ENCODE results near the gene LEMD3. TPM values are rescaled to one million over a fixed set of nuclear protein-coding genes. Genes with fewer than 3 reads are reported as not detected.

The LEMD3 gene
- total RNA-seq, 1 donor from 2014 or later: 13.5 TPM

DNA sequence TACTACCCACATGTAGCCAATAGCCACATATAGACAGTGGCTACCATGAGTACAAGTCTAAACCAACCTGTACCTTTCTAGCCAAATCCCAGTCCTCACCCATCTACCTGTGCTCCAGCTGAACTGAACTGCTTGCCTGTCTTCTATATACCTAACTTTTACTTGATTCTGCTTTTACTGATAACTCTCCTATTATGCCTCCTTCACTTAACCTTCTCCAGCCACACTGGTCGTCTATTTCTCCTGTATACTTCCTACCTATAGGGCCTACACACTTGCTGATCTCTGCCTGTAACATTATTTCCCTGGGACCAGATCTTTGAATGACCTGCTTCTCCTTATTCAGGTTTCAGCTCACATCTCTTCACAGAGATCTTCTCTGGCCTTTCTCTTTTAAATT, 83.1 kb downstream of the LEMD3 start:
- TF ChIP-seq, protein P1, sequence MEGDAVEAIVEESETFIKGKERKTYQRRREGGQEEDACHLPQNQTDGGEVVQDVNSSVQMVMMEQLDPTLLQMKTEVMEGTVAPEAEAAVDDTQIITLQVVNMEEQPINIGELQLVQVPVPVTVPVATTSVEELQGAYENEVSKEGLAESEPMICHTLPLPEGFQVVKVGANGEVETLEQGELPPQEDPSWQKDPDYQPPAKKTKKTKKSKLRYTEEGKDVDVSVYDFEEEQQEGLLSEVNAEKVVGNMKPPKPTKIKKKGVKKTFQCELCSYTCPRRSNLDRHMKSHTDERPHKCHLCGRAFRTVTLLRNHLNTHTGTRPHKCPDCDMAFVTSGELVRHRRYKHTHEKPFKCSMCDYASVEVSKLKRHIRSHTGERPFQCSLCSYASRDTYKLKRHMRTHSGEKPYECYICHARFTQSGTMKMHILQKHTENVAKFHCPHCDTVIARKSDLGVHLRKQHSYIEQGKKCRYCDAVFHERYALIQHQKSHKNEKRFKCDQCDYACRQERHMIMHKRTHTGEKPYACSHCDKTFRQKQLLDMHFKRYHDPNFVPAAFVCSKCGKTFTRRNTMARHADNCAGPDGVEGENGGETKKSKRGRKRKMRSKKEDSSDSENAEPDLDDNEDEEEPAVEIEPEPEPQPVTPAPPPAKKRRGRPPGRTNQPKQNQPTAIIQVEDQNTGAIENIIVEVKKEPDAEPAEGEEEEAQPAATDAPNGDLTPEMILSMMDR (IDR thresholded peaks at IDR 0.05; ENCODE audit: borderline replicate concordance): no peak
- peaks cover 3% of the 10 kb centered on the region for H3K36me3 ChIP-seq
- no peaks in the 10 kb centered on the region for H3K4me1 ChIP-seq
- H3K9me3 ChIP-seq (replicated peaks): no peaks in the 10 kb centered on the region
- no peaks in the 10 kb centered on the region for H3K27me3 ChIP-seq (ENCODE audit: low read depth)
- intact Hi-C loops (cut with micrococcal nuclease): no loop called here
- H3K4me3 ChIP-seq: no peak overlapping the region
- no peak for DNase-seq
- H3K27ac ChIP-seq (replicated peaks): no peak overlapping the region

DNA sequence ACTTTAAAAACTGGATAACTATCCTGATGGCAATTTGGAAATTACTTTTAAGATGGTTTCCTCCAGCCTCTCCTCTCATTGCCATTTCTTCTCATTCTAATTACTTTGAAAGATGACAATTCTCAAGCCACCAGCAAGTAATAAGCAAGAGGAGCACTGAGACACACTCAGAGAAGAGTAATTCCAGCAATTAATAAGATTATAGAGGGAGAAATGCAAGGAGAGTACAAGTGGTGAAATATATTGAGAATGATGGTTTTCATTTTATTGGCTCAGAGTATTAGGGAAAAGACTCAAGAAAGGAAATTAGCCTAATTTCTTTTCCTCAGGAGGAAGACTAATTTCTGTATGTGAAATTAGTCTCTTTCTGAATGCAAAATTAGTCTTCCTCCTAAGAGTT, 88.6 kb downstream of the LEMD3 start:
- intact Hi-C loops (cut with micrococcal nuclease): no loop called here
- no peak overlapping the region for H3K4me3 ChIP-seq
- H3K36me3 ChIP-seq: no peaks in the 10 kb centered on the region
- H3K27ac ChIP-seq (replicated peaks): no peak overlapping the region
- no peaks in the 10 kb centered on the region for H3K4me1 ChIP-seq
- no peak for DNase-seq
- H3K27me3 ChIP-seq (ENCODE audit: low read depth): no peaks in the 10 kb centered on the region
- H3K9me3 ChIP-seq (replicated peaks): no peaks in the 10 kb centered on the region
- TF ChIP-seq, protein P1 (IDR thresholded peaks at IDR 0.05; ENCODE audit: borderline replicate concordance): no peak

DNA sequence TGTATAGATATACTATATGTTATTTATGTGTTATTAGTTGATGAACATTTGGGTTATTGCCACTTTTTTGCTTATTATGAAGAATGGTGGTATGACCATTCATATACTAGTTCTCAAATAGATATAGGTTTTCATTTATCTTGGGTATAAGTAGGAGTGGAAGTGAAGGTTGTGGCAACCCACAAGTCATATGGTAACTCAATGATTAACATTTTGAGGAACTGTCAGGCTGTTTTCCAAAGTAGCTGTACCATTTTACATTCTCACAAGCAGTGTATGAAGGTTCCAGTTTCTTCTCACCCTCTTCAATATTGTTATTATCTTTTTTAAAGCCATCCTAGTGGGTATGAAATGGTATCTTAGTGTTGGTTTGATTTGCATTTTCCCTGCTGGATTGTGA, 90.1 kb downstream of the LEMD3 start:
- H3K27me3 ChIP-seq (ENCODE audit: low read depth): no peaks in the 10 kb centered on the region
- H3K9me3 ChIP-seq (replicated peaks): no peaks in the 10 kb centered on the region
- no peak for DNase-seq
- H3K27ac ChIP-seq (replicated peaks): no peak overlapping the region
- H3K36me3 ChIP-seq: no peaks in the 10 kb centered on the region
- no peaks in the 10 kb centered on the region for H3K4me1 ChIP-seq
- TF ChIP-seq, protein P1 (IDR thresholded peaks at IDR 0.05; ENCODE audit: borderline replicate concordance): no peak
- intact Hi-C loops (cut with micrococcal nuclease): no loop called here
- no peak overlapping the region for H3K4me3 ChIP-seq

DNA sequence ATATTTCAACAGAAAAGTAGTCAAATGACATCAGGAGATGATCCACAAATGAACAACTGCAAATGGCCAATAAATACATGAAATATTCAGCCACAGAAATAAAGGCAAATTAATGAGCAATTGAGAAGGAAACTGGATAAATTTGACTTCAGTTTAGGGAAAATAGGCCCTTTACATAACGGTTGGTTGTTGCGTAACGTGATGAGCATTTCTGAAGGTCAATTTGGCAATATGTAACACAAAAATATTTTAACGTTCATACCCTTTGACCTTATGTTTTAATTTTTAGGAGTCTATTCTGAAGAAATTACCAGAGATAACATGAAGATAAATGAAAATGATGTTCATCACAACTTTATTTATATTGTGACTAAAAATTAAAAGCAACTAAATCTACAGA, 94.4 kb downstream of the LEMD3 start:
- DNase-seq: no peak
- intact Hi-C loops (cut with micrococcal nuclease): no loop called here

DNA sequence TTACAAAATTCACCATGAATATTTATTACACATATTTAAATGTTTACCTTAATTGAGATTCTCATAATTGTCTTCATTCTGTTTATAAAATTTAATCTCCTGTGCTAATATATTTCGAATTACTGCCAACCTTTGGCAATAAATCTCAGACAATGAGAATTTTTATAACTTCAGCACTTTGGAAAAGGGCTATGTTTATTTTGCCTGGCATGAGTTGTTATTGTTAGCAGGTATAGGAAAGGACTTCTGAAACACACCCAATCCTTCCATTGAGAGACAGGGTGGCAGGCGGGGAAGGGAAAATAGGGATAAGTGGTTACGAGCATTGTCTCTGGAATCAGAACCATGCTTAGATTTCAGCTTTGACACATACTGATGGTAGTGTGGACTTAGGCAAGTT, 97.0 kb downstream of the LEMD3 start:
- H3K27ac ChIP-seq (replicated peaks): no peak overlapping the region
- H3K9me3 ChIP-seq (replicated peaks): no peaks in the 10 kb centered on the region
- no peaks in the 10 kb centered on the region for H3K36me3 ChIP-seq
- TF ChIP-seq, protein P1 (IDR thresholded peaks at IDR 0.05; ENCODE audit: borderline replicate concordance): no peak
- H3K4me3 ChIP-seq: no peak overlapping the region
- intact Hi-C loops (cut with micrococcal nuclease): no loop called here
- H3K4me1 ChIP-seq: no peaks in the 10 kb centered on the region
- H3K27me3 ChIP-seq (ENCODE audit: low read depth): no peaks in the 10 kb centered on the region
- DNase-seq: no peak

More for the DNA sequence above, 94.4 kb downstream of the LEMD3 start:
- H3K4me1 ChIP-seq: no peaks in the 10 kb centered on the region
- no peaks in the 10 kb centered on the region for H3K27me3 ChIP-seq (ENCODE audit: low read depth)
- TF ChIP-seq, protein P1 (IDR thresholded peaks at IDR 0.05; ENCODE audit: borderline replicate concordance): no peak
- H3K27ac ChIP-seq (replicated peaks): no peak overlapping the region
- H3K9me3 ChIP-seq (replicated peaks): no peaks in the 10 kb centered on the region
- H3K36me3 ChIP-seq: no peaks in the 10 kb centered on the region
- no peak overlapping the region for H3K4me3 ChIP-seq

DNA sequence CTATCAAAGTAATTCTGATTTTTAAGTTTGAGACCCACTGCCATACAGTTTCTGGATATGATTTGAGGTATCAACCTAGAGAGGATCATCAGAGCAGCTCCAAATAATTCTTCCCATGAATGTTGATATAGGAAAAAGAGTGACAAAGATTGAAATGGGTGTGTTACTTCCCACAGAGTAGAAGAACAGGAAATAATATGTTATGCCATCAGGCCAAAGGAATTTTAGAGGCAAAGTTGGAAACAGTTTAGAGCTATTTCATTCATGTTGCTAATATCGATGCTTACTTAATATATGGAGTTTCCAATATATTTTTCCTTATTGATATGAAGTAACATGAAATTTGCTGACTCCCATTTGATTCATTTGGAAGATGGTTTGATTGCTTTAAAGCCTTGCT, 100.2 kb downstream of the LEMD3 start:
- H3K27me3 ChIP-seq (ENCODE audit: low read depth): no peaks in the 10 kb centered on the region
- H3K27ac ChIP-seq (replicated peaks): no peak overlapping the region
- DNase-seq: no peak
- no peaks in the 10 kb centered on the region for H3K9me3 ChIP-seq (replicated peaks)
- no peaks in the 10 kb centered on the region for H3K4me1 ChIP-seq
- no peak overlapping the region for H3K4me3 ChIP-seq
- intact Hi-C loops (cut with micrococcal nuclease): no loop called here
- TF ChIP-seq, protein P1 (IDR thresholded peaks at IDR 0.05; ENCODE audit: borderline replicate concordance): no peak
- no peaks in the 10 kb centered on the region for H3K36me3 ChIP-seq

Data from left ventricle myocardium inferior (tissue), 1 donor.